T-helper 2 cell treated with Interferon-gamma antibody and Interleukin-4, amounts not matched to agents 100 ng/mL and 5 ng/mL, for 36 hours (primary cell): ENCODE results near the gene CLDN19. TPM values are rescaled to one million over a fixed set of nuclear protein-coding genes. Genes with fewer than 3 reads are reported as not detected.
"Not testable (repeated sequence)": the region's sequence is repeated elsewhere in the genome, so short reads cannot be mapped to it uniquely, and the experiment has no call there.

Source experiments
- intact Hi-C: fragments of 100-400 bp; cut with micrococcal nuclease; formaldehyde crosslinking; loops from one replicate; pipeline ENCODE4 v1.15.1; 2023
- total RNA-seq: library from RNA; stranded (reverse); gene quantifications from 2 replicates; pipeline ENCODE4 v1.2.3, GENCODE V29; 2022

CLDN19 gene
- total RNA-seq, 1 donor from 2014 or later: not detected

DNA sequence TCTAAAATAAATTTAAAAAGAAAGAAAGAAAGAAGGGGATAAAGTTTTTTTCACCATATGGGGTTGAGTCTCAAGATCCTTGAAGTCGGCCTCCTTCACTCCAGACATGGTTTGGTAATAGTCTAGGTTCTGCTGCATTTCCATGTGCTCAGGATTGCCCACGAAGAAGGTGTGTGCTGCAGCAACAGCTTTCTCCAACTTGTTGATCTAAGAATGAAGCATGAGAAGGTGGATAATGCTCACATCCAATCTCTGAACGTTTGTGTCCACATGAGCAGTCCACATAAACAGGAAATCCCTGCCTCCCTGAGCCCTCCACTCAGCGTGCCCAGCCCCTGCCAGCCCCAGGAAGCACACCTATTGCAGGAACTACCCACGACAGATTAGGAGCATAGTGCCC lies 22.2 kb upstream of the CLDN19 start:
- intact Hi-C loops: no loop called here

DNA sequence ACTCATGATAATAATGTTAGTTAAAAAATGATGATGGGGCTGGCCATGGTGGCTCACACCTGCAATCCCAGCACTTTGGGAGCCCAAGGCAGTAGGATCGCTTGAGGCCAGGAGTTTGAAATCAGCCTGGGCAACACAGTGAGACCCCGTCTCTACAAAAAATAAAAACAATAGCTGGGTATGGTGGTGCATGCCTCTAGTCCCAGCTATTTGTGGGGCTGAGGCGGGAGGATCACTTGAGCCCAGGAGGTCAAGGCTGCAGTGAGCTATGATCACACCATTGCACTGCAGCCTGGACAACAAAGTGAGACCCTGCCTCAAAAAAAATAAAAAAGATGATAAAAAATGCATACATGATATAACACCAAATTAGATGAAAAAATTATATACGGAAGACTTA lies 21.5 kb upstream of the CLDN19 start:
- intact Hi-C loops: no loop called here

DNA sequence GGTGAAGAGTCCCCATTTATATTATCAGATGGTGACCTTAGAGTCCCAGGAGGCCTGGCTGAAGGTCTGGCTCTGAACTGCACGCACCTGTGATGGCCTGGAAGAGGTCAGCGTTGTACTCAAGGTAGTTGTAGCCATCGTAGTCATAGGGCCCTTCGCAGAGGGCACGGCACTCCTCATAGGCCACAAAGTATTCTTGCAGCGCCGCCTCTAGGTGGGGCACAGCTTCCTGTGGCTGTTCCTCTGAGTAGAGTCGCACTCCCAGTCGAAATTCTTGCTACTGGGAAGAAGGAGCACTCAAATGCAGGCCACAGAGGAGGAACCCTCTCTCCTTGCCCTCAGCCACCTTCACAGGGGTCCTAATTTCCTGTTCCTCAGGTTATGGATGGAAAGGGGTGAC lies 19.1 kb upstream of the CLDN19 start:
- intact Hi-C loops: no loop called here

DNA sequence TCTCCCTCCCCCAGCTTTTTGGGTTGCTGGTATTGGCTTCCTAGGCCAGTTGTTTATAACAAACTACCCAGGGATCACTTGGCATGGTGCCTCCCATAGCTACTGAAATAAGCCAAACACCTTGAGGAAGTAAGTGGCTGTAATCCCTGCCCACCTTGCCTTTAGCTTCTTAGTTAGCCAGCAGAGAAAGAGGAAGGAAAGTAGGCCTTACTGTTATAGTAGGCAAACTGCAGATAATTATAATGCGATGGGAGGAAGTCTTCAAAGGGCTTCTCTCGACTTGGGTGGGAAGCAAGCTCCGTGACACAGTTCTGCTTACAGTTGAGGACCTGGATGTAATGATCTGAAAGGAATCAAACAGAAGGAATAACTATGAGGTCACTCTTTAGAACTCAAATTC lies 18.6 kb upstream of the CLDN19 start:
- intact Hi-C loops: no loop called here

DNA sequence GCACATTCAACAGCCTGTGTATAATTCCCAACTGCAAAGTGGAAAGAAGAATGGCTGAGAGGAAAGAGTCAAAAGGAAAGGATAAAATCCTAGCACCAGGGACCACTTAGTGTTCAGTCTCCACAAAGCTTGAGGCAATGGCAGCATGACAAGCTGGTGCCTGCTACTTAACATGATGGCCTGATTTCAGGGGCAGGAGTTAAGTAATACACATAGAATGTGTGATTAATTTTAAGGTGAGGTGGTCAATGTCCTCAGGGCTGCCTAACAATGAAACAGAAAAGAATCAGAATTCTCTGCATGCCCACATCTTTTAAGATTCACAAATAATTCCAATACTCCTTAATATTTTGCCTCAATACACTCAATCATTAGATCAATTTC lies 17.8 kb upstream of the CLDN19 start:
- intact Hi-C loops: no loop called here

DNA sequence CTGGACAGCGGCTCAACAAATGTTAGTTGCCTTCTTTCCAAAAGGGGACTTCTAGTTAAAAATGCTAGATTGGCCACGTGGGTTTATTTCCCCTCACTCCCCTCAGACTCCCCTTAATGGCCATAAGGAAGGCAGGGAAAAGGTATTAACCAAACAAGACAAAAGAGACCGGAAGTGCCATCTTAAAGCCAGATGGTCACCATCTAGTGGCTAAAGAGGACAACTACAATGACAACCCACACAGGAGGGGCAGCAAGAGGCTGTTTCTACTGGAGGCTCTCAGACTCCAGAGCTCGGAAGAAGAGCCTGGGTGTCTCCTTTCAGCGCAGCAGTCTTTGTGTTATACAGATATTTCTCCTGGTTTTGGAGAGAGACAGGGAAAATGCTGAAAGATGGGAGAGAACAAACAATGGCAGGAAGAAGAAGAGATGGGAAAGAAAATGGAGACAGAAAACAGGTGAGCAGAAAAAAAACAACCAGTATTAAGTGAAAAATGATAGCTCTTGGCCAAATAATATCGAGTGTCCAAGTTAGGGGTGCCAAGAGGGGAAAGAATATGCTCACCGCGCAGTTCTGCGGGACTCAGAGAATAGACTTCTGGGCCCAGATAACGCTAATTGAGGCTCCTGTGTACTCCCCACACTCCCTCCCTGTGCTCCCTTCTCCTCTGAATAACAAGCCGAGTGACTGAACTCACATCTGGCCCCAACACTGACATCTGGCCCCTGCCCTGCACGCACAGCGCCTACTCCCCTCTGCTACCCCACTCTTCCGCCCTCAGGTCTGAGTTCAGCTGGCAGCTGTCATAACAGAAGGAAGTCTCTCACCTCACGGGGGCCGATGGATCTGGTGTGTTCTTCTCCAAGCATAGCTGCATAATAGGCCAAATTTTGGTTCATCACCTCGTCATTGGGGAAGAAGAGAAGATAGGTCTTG lies 17.2 kb upstream of the CLDN19 start:
- intact Hi-C loops: no loop called here

DNA sequence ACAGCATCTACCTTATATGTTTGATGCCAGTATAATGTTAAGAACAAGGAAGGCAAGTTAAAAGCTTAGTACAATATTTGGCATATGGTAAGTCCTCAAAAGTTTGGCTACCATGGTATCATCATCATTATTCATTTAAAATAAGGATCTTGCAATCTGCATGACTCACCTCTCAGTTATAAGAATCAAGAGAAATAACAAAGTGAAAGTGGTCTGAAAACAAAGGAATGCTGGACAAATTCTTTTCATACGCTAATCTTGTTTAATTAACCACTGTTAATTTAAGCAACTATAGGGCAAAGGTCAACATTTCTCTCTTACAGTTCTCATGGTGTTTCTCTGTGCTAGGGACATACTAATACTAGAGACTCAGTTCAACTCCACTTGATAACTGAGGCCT lies 13.0 kb upstream of the CLDN19 start:
- intact Hi-C loops: no loop called here

DNA sequence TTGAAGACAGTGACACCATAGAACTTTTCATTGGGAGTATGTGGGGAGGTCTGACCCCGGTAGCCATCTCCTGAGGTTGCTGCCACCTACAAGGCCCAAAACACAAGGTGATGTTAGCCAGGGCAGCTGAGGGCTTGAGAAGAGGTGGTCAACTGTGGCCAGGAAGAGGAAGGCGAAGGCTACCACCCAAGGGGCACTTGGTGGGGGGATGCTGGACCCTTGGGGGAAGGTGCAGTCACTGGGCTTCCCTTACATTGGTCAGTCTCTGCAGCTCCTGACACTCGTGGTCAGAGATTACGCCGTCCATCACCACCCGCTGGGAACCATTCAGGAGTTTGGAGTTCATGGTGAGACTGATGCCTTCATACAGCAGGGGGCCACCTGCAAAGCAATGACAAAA lies 12.2 kb upstream of the CLDN19 start:
- intact Hi-C loops: no loop called here

DNA sequence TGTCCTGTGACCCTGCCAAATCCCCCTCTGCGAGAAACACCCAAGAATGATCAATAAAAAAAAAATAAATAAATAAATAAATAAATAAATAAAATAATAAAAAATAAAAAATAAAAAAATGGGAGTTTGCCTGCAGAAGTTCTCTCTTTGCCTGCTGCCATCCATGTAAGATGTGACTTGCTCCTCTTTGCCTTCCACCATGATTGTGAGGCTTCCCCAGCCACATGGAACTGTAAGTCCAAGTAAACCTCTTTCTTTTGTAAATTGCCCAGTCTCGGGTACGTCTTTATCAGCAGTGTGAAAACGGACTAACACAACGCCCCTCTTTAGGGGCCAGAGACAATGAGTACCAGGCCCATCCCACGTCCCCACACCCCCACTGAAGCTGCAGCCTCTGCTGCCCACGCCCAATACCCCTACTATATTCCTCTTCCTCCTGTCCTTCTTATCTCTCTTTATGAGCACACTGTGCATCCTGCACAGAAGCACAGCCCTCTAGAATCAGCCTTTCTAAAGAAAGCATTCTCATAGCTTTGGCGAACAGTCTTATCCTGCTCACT lies 11.6 kb upstream of the CLDN19 start:
- intact Hi-C loops: not testable (repeated sequence)

DNA sequence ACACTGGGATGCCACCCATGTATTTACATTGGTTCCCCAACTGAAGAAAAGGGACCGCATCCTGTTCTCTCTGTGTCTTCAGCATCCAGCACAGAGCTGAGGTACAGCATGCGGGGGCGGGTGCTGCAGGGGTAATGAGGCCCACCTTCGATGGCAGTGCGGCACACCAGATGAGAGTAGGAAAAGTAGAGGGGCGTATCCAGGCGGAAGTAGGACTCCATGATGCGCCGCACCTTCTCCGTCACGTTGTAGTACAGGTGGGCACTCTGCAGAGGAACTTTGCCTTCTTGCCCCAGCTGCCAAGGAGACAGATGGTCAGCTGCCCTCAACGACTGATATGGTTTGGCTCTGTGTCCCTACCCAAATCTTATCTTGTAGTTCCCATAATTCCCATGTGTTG lies 10.0 kb upstream of the CLDN19 start:
- intact Hi-C loops: no loop called here

DNA sequence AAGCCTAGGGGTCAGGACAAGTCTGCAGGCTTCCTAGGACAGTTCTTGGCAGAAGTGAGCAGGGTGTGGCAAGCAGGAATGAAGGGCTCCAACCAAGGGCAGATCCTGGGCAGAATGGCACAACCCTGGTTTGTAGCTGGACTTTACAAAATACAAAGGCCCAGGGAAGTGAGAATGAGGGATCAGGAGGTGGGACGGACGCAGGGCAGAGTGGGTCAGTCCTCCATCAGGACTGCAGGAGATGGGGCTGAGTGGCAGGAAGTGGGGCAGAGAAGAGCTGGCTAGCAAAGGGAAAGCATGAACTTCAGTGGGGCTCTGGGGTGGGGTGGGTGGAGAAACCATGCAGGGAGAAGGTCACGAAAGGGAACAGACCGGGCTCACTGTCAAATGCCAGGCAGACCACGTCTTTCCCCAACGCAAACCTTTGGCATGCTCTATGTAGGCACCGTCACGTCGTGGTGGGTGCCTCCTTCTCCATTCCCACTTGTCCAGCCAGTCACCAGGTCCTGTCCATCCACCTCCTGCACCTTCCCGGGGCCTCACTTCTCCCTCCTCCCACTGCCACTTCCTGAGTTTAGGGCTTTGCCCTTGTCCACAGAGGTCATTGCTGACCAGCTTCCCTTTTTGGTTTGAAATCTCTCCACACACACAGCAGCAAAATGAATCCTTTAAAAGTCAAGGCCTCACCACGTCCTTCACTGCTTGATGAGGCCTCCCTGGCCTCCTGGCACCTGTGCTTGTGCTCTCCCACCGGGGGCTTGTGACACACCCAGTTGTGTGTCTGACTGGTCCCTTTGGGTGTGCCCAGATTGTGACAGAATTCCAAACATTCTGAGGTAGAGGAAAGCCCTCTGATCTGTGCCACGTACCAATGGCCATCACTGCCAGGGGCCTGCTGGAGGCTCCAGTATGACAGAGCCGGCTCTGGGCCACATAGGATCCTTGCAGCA lies 8.7 kb upstream of the CLDN19 start:
- intact Hi-C loops: no loop called here

DNA sequence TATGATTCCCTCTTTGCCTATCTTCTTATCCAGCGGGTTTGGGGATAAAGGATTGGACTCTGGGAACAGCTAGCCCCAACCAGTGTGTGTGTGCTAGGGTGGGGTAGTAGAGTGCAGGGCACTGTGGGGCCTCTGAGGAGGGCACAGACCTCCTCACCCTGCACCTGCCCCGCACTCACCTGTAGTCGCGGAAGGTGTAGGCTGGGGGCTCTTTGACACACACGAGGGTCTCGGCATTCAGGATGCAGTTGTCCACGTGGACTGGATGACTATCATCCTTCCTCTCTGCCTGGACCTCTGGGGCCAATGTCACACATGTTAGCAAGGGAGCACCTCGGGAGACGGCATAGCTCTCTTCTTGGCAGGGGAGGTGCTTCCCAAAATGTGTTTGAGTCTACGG lies 8.0 kb upstream of the CLDN19 start:
- intact Hi-C loops: no loop called here

DNA sequence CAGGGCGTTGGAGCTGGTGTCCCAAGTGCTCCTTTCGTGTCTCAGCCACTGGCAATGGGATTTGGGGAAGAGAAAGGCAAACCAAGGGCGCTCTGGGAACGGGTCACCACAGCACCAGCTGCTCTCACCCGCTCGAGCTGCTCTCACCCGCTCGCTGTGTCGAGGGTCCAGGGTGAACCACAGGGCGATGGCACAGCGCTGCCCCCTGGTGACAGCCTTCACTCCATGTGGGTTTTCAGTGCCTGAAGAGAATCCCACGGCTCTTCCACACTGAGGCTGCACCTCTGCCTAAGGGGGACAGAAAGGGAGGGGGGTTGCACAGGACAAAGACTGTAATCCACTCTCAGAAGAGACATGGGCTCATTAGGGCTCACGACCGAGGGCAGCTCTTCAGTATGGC lies 7.1 kb upstream of the CLDN19 start:
- intact Hi-C loops: loop anchor here (2.0 kb wide), 1 partner anchor 168 kb away; no protein-coding TSS in a partner anchor

DNA sequence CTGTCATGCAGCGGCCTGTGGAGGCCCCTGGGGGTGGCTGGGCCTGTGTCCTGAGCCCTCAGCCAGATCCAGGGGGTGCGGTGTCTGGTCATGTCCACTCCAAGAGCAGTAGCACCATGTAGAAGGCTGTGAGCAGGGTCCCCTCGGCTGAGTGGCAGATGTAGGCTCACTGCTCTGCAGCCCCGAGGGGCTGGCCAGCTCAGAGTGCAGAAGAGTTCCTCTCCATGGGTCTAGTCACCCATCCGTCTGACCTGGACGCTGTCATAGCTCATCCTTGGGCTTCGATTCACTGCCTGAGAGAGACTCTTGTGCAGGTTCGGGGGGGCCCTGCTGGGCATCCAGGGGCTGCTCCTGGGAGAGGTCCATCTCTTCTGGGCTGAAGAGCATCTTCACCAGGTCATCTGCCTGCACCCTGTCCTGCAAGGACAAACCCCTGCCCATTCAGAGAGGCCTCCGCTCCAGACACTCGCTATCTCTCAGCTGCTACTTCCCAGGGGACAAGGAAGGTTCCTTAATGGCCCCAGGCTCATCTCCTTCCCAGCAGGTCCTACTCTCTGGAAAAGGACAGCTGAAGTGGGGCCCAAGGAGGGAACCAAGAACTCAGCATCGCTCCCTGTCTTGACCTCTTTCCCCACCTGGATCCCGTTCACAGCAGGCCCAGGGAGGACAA lies 6.5 kb upstream of the CLDN19 start:
- intact Hi-C loops: loop anchor here (2.0 kb wide), 1 partner anchor 168 kb away; no protein-coding TSS in a partner anchor

DNA sequence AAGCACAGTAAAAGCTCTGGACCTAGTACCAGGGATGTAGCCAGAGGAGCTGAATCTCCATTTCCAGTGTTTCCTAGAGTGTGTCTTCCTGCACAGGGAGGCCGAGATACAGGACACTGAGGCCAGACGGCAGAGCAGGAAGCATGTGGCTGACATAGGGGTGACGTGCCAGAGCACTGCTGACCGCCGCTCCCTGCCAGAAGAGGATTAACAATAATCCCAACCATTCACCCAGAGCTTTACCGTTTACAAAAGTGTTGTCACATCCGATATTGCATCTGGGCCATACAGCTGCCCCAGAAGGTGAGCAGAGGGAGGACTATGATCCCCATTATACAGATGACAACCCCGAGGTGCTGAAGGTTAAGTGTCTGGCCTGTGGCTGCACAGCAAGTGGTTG lies 5.8 kb upstream of the CLDN19 start:
- intact Hi-C loops: loop anchor here (2.0 kb wide), 1 partner anchor 167 kb away; no protein-coding TSS in a partner anchor

DNA sequence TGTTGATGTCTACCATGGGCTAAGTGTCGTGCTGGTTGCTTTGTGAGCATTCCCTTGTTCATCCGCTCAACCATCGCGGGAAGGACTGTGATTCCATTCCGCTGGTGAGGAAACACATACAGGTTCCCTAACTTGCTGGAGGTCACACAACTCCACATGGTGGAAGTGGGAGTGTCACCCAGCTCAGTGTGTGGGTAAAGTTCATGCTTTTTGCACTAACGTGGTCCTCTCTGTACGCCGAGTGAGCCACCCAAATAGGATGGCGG lies 4.0 kb upstream of the CLDN19 start:
- intact Hi-C loops: no loop called here

DNA sequence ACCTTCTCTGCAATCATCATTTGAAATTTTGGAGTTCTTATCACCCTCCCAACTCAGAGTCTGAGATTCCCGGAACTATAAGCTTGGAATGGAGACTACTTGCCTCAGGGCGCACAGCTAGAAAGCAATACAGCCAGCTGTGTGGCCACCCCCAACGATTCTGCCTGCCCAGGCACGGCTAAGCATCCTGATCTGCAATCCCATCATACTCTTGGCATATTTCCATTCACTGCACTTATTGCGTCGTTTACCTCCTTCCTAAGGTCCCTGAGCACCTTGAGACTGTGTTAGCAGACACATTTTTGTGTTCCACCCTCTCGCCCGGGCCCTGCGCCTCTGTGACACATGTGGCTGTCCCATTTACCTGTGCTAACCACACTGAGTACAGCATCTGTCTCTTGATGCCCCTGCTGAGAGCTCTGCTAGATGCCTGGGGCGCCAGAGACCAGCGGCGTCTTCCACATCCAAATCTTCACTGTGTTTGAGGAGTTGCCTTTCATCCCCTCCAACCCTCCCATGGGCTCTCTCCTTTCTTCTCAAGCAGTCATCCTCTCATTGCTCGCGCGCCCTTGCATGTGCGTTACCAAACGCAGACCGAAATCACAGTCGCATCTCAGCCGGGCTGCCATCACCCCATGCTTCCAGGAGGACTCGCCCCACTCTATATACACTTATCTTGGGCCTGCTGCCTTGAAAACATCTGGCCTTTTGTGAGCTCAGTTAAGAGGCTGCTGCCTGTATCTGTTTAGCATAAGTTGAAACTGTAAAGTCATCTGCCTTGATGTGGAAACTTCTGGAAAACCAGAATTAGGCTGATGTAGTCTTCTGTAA lies 3.5 kb upstream of the CLDN19 start:
- intact Hi-C loops: no loop called here

DNA sequence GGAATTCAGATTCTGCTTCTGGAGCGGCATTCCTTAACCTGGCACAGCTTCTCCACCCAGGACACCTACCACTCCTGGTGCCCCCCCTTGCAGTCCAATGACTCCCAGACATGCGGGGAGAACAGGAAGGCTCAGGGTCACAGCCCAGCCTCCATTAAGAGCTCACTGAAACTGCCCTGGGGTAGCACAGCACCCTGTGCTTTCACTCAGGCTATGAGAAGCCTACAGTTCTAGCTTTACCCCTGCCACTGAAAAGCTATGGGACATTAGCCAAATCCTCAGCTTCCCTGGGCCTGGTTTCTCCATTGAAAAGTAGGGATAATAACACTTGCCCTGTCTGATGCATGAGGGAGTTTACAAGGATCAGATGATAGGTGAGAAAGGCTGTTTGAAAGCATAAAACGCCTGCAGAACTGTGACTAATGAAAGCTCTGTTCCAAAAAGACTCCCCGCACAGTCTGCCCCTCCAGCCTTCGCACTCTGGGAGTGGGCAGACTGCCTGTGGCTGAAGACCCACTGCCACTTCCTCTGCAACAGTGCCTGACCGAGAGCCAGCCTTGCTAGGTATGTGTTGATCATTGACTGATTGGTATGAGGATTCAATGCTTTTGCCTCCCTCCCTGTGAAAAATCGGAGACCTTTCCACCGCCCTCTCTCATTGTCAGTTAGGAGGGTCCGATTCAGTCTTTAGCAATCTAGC lies 2.7 kb upstream of the CLDN19 start:
- intact Hi-C loops: no loop called here

DNA sequence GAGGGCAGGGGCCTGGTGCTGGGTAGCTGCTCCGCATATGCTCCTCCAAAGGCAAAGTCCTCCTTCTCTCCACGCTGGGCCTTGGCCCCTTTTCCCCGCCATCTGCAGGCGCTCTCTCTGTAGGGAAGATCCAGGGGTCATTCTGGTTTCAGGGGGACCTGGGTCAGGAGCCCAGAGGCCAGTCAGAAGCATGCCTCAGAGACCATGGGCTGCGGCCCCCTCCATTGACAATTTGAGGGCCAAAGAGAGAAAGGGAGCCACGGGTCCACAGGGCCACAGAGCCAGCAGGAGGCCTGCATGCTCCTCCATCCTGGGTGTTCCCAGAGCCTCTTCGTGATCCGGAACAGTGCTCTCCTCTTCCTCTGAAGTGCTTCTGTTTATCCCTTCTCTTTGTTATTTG lies 2.1 kb upstream of the CLDN19 start:
- intact Hi-C loops: no loop called here

DNA sequence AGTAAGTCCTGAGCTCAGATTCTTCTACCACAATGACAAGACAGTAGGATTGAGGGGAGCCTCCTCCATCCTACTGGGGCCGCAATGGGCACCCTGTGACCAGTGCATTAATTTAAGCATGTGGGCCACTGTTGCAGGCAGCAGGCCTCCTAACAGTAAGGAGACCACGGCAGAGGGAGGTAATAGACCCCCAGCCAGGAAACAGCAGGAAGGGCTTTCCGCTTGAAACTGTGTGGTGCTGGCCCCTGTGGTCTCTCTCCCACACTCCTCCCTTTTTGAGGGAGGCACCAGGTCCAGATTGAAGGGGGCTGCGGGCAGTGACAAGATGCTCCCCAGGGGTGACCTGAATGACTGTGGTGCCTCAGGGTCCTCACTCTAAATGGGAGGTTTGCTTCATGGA lies 1.7 kb upstream of the CLDN19 start:
- intact Hi-C loops: no loop called here
